GM19099 (cell line): Measurements from ENCODE around the gene ANKRD17.

Experiments
- POLR2A ChIP-seq: IDR thresholded peaks from 3 replicates; pipeline ENCODE4 v1.6.1; 2011; ENCODE audit warnings: low read depth; ENCODE audit not compliant: insufficient read length; ENCODE audit errors: extremely low read depth

ANKRD17 gene

DNA sequence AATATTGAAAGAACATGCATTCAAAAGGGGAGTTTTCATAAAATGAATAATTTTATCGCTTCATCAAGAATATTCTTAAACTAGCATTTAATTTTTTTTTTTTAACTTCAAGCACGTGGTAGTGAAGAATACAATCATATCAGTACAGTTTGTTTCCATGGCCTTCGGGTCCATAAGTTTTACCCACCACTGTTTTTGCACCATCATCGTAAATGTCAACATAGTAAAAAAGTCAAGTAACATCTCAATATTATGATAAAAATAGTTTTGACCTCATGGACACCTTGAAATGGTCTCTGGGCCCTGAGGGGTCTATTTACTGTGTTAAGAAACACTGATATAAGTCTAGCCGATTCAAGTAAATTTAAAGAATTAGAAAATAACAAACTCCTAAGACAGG is 80.2 kb downstream of the ANKRD17 start:
- no peak for TF ChIP-seq POLR2A

- TF ChIP-seq POLR2A: no peak
These were observed 86.4 kb downstream of the ANKRD17 start for GRCh38 chr4:73172161-73172560.

- TF ChIP-seq POLR2A: no peak
These were observed 87.9 kb downstream of the ANKRD17 start for GRCh38 chr4:73170518-73171198.

- no peak for TF ChIP-seq POLR2A
These were observed 92.4 kb downstream of the ANKRD17 start for GRCh38 chr4:73166212-73166611.

DNA sequence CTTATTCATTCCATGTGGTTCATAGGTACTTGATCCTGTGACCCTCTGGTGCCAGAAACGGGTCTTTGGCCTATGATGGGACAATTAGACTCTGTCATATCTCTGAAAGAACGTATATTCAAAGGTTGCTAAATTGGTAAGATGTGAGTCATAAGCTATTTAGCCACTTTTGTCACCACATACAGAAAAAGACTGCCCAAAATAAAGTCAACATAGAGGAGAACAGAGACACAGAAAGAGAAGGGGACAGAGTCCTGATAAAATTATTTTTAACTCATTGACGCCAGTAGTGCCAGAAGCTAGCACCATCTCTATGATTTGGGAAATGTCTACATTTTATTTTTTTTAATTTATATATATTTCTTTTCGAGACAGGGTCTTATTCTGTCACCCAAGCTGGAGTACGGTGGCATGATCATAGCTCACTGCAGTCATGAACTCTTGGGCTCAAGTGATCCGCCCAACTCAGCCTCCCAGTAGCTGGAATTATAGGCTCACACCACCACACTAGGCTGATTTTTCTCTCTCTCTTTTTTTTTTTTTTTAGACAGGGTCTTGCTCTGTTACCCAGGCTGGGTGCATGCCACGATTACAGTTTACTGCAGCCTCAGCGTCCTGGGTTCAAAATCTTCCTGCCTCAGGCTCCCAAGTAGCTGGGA is 96.9 kb downstream of the ANKRD17 start:
- TF ChIP-seq POLR2A: no peak

DNA sequence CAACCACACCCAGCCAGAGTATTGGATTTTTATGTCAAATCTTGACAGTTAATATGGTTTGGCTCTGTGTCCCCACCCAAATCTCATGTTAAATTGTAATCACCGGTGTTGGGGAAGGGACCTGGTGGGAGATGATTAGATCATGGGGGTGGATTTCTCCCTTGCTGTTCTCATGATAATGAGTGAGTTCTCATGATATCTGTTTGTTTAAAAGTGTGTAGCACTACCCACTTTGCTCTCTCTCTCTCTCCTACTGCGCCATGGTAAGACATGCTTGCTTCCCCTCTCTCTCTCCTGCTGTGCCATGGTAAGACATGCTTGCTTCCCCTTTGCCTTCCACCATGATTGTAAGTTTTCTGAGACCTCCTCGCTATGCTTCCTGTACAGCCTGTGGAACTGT is 102.2 kb downstream of the ANKRD17 start:
- no peak for TF ChIP-seq POLR2A

DNA sequence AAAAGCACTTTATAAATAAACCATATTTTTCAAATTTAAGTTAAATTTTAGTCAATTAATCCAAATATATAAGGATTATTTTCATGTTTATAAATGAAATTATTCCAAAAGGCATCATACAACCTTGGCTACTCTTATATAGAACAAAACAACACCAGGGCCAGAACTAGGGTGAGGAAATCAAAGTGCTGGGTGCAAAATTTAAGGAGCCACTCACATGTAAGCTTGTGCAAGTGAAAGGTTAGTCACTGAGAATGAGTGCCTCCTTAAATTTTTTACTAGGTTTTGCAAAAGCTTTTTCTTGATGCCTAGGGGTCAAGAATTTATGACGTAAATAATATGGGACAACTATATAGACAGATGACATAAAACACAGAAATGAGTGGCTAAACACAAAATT is 105.7 kb downstream of the ANKRD17 start:
- TF ChIP-seq POLR2A: no peak

GRCh38 chr4:73142995-73143547 is 115.5 kb downstream of the ANKRD17 start:
- TF ChIP-seq POLR2A: no peak

DNA sequence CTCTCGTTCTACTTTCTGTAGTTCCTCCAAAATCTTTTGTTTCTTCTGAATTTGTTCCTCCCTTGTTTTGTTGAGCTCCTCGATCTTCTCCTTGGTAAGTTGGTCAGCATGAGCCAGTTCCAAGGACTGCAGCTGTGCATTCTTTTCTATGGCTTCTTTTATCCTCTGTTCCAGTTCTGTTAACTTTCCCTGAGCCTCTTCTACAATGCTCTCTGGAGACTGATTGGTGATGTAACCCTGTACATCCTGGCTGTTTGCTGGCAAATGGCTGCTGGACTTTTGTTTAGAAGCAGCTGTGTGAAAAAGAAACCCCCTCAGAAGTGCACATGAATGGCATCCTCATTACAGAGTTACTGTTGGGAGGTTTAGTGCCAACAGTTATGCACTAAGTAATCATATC is 118.6 kb downstream of the ANKRD17 start:
- no peak for TF ChIP-seq POLR2A

- no peak for TF ChIP-seq POLR2A
These were observed 119.4 kb downstream of the ANKRD17 start for GRCh38 chr4:73139245-73139644.

GRCh38 chr4:73137121-73137520 is 121.5 kb downstream of the ANKRD17 start:
- no peak for TF ChIP-seq POLR2A

DNA sequence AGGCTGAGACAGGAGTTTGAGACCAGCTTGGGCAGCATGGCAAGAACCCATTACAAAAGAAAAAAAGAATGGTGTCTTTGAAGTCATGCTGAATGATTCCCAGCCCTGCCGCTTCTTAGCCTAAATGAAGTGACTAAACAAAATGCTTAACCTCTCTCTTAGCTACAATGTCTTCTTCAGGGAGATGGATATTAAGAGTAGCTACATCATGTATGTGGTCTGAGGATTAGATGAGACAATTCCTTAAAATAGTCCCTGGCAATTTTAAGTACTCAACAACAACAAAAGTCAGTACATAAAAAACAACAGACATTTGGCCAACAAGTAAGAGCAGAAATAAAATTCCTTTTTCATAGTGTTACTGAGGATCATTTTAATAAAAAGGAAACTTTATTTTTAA is 124.8 kb downstream of the ANKRD17 start:
- no peak for TF ChIP-seq POLR2A

- no peak for TF ChIP-seq POLR2A
These were observed 127.3 kb downstream of the ANKRD17 start for GRCh38 chr4:73131281-73131680.

GRCh38 chr4:73129319-73129718 is 129.3 kb downstream of the ANKRD17 start:
- TF ChIP-seq POLR2A: no peak

DNA sequence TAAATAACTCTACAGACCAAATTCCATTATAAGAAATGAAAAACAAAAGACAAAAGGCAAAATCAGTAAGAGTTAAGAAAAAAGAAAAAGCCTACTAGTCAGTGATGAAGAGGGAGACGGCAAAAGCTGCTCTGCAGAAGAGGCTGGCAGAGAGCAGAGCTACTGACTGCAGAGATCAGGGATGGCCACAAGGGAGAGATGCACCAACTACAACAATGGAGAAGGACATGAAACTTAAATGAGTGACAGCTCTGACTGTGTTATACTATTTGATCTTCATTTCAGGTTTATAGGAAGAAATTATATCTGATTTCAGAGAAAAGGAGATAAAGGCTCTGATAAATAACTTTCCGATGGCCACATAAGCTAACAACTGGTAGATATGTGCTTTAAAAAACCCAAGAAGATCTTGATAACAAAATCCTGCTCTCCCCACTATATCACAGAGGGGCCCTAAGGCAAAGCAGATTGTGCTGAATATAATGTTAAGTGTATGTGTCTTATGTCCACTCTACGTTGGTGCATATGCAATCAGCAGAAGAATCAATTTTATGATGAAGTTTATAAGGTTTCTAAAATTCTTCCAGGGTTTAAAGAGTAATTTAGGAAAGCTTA is 130.7 kb downstream of the ANKRD17 start:
- no peak for TF ChIP-seq POLR2A

GRCh38 chr4:73109493-73109892 is 149.1 kb downstream of the ANKRD17 start:
- no peak for TF ChIP-seq POLR2A
